GM10248 (cell line): Measurements from ENCODE around the gene PDE4B.

Source experiments
- CTCF ChIA-PET: fragments of 300-600 bp; sonication (Branson Sonifier 250); formaldehyde crosslinking; extraction: SDS; loops from one replicate; lab custom pipeline; 2021; ENCODE audit warnings: antibody characterized with exemption; lab: Yijun Ruan, JAX
- POLR2A ChIA-PET: fragments of 350-650 bp; sonication (Branson Sonifier 250); formaldehyde crosslinking; extraction: SDS; loops from one replicate; lab custom pipeline; 2020; ENCODE audit warnings: antibody characterized with exemption; lab: Yijun Ruan, JAX
- DNase-seq: peaks from one replicate; pipeline ENCODE4 v3.0.0; 2012; ENCODE audit errors: extremely low spot score
- TF ChIP-seq, protein P1 (sequence below): IDR thresholded peaks from 2 replicates; pipeline ENCODE4 v1.5.1; 2012; ENCODE audit warnings: mild to moderate bottlenecking, low read depth; ENCODE audit errors: extremely low read depth, missing control alignments, control extremely low read depth

The PDE4B gene

DNA sequence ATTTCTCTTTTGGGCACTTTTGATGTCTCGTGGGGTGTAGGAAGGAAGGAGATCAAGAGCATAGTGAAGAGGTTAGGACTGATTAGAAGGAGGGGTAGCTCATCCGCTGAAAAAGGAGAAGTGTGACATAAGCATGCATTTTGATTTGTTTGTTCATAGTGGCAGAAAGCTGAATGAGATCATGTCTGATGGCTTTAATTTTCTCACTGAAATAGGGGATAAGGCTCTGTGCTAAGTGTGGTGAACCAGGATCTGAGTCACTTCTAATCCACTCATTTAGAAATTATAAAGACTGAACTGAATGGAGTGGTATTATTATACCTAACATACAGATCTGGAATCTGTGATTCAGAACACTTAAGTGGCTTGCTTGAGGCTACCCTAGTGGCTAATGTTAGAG is 344.5 kb downstream of the PDE4B start:
- TF ChIP-seq, protein P1, sequence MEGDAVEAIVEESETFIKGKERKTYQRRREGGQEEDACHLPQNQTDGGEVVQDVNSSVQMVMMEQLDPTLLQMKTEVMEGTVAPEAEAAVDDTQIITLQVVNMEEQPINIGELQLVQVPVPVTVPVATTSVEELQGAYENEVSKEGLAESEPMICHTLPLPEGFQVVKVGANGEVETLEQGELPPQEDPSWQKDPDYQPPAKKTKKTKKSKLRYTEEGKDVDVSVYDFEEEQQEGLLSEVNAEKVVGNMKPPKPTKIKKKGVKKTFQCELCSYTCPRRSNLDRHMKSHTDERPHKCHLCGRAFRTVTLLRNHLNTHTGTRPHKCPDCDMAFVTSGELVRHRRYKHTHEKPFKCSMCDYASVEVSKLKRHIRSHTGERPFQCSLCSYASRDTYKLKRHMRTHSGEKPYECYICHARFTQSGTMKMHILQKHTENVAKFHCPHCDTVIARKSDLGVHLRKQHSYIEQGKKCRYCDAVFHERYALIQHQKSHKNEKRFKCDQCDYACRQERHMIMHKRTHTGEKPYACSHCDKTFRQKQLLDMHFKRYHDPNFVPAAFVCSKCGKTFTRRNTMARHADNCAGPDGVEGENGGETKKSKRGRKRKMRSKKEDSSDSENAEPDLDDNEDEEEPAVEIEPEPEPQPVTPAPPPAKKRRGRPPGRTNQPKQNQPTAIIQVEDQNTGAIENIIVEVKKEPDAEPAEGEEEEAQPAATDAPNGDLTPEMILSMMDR: no peak
- no peak for DNase-seq
- POLR2A ChIA-PET: no interaction called here
- CTCF ChIA-PET: interaction anchor here (0.8 to 1.4 kb wide), 3 partner anchors 23 to 43 kb away, joined by 3 read pairs; no protein-coding TSS in a partner anchor

DNA sequence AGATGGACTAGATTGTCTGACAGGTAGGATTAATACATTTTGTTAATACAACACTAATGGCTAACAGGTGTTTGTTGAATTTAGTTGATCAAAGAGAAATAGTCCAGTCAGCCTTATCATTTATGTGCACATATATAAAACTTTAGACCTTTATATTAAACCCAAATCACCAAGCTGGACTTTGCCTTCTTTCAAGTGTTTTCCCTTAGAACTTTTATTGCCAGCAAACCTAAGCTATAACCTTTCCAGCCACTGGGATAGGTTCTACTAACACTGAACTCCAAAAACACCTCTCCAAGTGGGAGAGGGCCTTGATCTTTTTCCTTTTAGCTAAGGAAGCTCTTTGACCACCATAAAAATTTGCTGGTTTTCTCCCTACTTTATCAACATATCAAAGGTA is 345.9 kb downstream of the PDE4B start:
- DNase-seq: no peak
- ChIA-PET CTCF (no interaction called here), POLR2A (no interaction called here)
- TF ChIP-seq, protein P1: no peak

DNA sequence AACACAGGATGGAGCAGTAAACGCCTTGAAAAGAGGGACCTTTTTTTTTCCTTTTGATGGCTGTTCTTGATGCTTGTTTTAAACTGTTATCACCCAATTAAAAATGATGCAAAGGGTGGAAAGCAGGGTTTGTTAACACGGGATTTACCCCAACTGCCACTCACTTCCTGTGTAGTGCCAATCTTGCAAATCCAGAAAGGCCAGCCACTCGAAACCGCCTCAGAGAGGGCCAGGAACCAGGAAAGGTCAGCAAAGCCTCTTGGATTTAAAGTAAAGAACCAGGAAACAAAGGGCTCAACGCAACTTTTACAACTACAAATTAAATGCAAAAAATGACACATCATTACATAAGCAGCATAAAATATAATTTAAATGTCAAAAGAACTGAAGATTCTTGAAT is 347.4 kb downstream of the PDE4B start:
- CTCF ChIA-PET: interaction anchor here (1.2 to 1.3 kb wide), 2 partner anchors 11 to 35 kb away, joined by 3 read pairs; no protein-coding TSS in a partner anchor

DNA sequence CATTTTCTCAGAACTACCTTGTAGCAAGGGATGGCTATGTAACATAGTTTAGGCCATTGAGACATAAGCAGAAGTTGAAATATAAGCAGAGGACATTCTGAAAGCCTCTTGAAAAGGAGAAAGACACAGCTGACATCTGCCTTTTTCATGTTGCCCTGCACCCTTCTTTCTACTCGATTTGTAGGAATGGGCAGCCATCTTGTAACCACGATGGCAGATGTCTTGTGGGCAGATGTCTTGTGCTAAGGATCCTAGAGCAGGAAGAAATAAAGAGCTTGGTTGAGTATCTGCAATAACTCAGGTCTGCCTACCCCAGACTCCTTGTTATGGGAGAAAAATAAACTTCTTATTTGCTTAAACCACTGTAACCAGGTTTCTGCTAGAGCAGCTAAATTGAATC is 351.0 kb downstream of the PDE4B start:
- TF ChIP-seq, protein P1: no peak
- DNase-seq: no peak
- CTCF ChIA-PET: no interaction called here
- POLR2A ChIA-PET: no interaction called here

More for the DNA sequence above, 347.4 kb downstream of the PDE4B start:
- DNase-seq: no peak
- POLR2A ChIA-PET: no interaction called here
- TF ChIP-seq, protein P1: no peak

DNA sequence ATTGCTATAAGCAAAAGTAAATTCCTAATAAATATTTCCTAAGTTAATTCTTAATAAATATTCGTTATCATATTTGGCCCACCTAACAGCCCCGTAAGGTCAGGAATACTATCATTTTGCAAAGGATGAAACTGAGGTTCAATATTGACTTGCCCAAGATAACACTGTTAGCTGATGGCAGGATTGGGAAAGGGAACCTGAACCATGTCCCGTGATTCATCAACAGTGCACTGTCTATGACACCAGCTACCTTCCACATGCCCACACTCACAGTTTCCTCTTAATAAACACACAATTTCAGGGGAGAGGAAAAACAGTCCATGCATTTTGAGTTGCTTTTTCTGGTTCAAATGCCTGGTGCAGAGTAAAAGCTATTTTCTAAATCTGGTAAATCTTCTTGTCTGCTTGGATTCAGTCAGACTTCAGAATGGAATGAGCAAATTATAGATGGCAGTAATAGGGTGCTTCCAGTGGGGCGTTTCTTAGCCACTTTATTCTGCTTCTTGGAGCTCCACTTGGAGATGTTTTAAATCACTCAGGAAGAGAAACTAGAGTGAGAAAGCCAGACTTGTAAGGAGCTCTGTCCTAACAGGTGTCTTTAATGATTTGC is 354.6 kb downstream of the PDE4B start:
- POLR2A ChIA-PET: no interaction called here
- TF ChIP-seq, protein P1: no peak
- no peak for DNase-seq
- CTCF ChIA-PET: no interaction called here

DNA sequence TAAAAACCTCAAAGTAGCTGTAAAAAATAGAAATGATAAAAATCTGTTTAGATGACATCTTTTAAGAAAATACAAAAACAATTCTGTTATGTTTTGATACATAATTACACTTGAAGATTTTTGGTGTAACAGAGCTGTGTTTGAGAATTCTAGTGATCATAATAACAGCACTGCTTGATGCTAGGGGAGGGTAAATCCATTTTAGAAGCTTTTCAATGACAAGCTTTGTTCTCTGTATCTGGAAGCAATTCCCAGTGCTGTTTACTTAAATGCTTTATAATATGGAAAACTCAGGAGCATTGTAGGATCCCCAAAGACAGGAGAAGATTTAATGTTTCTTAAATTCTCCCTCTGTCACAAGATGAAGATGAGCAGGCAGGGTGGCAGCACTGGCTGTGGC is 359.3 kb downstream of the PDE4B start:
- ChIA-PET POLR2A (no interaction called here), CTCF (interaction anchor here (1.0 to 1.3 kb wide), 3 partner anchors 9 to 21 kb away, joined by 3 read pairs; no protein-coding TSS in a partner anchor)
- DNase-seq: no peak
- TF ChIP-seq, protein P1: no peak

DNA sequence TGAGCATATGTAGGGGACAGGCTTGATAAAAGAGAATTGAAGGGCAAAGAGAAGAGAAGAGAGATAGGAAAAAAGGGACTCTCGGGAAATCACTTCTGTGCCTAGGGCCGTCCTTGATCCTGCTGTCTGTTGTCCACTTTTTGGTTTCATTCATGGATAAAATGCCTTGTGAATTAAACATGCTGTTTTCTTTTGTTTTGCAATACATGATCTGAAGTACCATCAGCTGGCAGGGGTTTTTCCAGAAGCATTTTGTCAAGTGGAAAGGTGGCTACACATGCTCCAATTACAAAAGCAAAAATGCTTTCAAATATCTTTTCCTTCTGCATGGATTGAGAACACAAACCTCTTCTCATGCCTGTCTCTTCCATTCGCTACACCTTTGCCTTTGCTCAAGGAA is 361.7 kb downstream of the PDE4B start:
- ChIA-PET POLR2A (no interaction called here), CTCF (interaction anchor here (0.8 to 1.1 kb wide), 2 partner anchors 9 to 44 kb away, joined by 3 read pairs; no protein-coding TSS in a partner anchor)
- DNase-seq: no peak
- TF ChIP-seq, protein P1: no peak
